ENCODE data around the gene PEX10.

Gene PEX10

GRCh38 chr1:2425892-2426291 is 13.5 kb upstream of the PEX10 start:
- DNase-seq (ENCODE audit: low read depth in 3 of 3) = no peak

- no peak for DNase-seq (ENCODE audit: low read depth in 3 of 3)
Observed at GRCh38 chr1:2422523-2422922, 10.2 kb upstream of the PEX10 start.

DNA sequence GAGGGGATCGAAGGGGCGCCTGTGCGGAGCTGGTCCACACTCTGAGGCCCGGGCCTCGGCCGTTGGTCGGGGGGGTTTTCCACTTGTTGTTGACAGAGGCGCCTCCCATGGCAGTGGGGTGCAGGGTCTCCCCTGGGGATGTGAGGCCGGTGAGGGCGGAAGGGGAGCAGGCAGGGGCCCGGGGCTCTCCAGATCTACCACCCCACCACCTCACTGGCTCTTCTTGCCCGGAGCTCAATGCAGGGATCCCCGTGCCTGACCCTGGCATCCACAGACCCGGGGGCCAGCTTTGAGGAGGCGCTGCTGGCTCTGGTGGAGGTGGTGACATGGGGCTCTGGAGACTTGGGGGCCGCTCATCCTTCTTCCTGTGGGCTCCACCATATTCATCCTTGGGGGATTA is 7.1 kb upstream of the PEX10 start:
- DNase-seq (ENCODE audit: low read depth in 3 of 3) = no peak

DNA sequence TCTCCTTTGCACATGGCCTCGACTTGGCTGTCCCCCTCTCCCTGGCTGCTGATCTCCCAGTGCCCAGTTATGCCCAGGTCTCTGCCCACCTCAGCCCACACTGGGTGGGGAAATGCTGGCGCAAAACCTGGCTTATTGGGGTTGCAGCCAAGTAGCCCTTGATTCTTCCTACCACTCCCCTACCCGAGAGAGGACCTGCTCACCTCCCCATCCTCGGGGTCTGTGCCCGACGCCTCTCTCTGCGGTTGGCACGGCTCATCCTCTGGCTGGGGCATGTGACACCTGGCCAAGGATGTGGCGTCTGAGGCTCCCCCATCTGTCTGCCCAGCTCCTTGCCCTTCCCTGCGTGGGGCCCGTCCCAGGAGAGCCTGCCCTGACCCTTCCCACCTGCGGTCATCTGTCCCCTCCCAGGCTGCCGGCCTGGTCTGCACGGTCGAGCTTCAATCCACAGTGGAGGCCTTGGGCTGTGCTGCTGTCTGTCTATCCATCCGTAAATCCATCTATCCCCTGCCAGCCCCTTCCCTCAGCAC is 6.5 kb upstream of the PEX10 start:
- no peak for DNase-seq (ENCODE audit: low read depth in 3 of 3)

DNA sequence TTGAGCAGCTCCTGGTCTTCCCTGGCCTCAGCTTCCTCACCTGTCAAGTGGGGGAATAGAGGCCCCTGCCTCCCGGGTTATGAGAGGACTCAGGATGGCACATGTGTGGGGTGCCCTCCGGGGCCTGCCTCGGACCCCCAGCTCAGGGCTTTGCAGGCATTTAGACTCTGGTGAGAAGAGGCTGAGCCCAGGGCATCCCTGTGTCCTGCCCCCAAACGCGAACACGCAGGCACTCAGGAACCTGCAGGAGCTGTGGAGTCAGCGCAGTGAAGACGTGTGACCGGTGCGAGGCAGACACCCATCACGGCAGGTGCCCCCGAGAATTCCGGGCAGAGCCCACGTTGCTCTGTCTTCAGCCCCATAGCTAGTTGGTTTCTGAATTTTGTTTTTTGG is 5.5 kb upstream of the PEX10 start:
- DNase-seq (ENCODE audit: low read depth in 3 of 3) = no peak

DNA sequence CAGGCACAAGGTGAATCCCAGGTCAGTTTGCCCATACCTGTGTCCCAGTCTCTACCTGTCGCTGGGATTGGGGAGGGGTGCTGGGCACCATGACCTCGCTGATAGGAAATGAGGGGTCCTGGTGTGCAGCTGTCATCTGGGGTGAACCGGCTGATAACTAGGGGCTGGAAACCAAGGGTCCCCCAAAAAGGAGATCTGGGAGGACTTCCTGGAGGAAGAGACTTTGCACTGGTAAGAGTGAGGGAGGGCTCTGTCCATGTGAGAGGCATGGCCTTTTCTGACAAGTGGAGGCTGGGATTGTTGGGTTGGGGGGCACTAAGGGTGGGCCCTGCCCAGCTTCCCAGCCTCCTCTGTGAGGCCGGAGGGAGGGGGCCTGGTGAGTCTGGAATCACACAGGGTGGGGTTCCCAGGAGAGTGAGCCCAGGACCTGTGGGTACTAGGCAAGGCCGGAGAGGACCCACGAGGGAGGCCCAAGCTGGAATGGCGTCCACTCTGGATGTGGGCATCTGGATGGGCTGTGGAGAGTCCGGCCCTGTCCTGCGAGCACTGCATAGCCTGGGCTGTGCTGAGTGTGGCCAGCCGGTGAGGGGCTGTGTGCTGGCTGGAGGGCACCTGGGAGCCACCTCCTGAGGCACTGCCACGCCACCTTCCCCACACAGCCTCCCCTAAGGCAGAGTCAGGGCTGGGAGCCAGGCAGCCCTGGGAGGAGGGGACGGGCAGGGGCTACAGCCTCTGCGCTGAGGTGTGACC is 4.9 kb upstream of the PEX10 start:
- no peak for DNase-seq (ENCODE audit: low read depth in 3 of 3)

DNA sequence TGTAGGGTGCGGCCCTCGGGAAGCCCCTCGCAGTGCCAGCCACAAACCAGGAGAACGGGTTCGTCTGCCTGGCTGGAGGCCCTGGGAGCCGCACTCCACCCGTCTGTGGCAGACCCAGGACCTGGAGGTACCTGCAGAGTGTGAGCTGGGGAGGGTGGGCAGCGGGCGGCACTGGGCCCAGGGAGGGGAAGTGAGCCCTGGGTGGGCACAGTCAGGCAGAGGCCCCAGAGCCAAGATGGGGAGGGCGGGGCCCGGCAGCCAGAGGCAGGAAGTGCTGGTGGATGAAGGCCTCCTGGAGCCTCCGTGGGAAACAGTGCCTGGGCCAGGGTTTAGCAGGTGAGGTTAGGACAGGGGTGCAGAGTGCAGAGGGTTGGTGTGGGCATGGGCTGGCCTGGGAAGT is 4.0 kb upstream of the PEX10 start:
- DNase-seq (ENCODE audit: low read depth in 3 of 3) = no peak

DNA sequence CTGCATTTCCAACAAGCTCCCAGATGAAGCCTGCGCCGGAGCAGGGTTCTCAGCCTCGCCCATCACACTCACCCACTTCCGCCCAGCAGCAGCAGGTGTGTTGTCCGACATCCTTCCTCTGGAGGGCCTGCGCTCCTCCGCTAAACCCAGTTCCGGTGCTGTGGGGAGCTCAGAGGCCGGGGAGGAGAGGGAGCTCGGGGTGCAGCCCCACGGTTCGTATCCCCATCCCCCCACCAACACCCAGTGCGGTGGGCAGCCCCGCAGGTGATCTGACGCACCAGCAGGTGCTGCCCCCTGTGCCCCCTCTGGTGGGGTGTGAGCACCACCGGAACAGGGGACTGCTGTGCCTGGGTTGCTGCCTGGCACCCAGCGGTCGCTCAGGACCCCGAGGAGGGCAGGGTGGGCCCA is 3.4 kb upstream of the PEX10 start:
- no peak for DNase-seq (ENCODE audit: low read depth in 3 of 3)

- no peak for DNase-seq (ENCODE audit: low read depth in 3 of 3)
Observed at GRCh38 chr1:2415337-2415736, 3.0 kb upstream of the PEX10 start.

- DNase-seq (ENCODE audit: low read depth in 3 of 3) = peak; percentile 62 to 71 (median 66)
Observed at GRCh38 chr1:2414297-2414958, 2.1 kb upstream of the PEX10 start.

DNA sequence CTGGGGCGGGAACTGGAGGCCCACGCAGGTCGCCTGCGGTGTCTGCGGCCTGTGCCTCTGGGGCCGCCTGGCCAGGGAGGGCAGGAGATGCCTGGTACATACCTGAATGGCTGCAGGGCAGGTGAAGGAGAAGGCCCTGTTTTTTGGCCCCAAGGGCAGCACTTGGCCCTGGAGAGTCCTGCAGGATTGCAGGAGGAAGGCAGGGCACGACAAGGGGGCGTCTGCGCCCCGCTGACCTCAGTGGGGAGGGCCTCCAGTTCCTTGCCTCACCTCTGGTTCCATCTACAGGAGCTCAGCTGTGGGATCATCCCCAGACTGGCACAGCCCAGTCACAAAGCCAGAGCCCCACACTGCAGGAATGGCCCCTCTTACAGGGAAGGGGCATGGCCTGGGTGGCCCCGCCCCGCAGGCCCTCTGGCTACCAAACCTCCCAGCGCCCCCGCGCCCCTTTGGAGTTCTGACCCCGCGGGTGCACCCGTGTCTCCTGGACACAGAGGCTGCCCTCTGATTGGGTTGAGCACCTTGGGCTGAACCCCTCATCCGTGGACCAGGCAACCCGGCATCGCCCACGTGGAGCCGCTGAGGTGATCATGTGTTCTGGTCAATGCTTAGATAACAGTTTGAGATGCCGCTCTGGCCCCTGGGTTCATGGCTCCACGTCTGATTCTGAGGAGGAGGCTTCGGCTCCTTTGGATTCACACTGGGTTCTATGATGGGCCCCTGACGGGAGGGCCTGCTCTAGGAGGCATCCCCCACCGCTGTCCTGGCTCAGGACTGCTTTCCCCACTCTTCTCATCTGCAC is 1.3 kb upstream of the PEX10 start:
- DNase-seq (ENCODE audit: low read depth in 3 of 3) = no peak

DNA sequence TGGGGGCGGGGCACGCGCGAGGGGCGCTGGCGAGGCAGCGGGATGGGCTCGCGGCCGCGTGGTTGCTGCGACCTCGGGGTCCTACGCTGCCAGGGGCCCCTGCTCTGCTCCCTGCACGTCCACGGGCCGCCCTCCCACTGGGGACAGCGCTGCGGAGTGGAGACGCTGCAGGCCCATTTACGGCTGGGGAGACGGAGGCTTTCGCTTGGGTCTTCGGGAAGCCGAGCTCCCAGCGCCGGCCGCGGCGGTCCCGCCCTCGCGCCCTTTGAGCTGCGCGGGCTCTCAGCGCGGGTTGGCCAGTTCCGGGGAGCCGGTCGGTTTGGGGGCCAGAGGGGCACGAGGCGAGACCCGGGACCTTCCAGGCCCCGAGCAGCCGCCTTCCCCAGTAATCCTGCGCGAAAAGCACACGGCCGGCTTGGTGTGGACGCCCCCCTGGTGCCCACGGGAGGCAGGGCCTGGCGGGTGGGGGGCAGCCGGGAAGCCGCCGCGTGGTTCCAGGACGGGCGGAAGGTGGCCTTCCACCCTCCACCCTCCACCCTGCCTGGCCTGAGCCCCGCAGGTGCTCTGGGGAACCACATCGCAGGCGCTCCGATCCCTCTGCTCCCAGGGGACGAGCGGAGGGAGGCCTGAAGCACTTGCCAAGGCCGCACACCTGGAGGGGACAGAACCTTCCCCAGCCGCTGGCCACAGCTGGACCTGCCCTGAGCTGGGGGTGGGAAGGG is 570 bp upstream of the PEX10 start:
- DNase-seq (ENCODE audit: low read depth in 3 of 3) = no peak

DNA sequence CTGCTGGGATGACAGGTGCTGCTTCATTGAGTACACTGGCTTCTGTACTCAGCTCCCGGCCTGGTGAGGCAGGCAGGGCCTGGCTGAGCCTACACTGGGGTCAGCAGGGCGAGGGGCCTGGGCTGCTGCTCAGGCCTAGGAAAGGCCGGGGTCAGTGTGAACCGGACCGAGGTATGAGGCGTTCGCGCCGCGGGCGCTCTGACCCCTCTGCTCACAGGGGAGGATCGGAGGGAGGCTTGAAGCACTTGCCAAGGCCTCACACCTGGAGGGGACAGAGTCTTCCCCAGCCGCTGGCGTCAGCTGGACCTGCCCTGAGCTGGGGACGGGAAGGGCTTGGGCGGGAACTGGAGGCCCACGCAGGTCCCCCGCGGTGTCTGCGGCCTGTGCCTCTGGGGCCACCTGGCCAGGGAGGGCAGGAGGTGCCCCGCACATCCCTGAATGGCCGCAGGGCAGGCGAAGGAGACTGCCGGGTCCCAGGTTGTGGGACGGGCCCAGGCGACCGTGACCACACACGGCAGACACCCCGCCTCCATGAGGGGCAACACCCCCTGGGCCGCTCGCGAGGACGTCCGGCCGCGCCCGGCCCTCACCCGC is 466 bp downstream of the PEX10 start:
- DNase-seq (ENCODE audit: low read depth in 3 of 3) = no peak

DNA sequence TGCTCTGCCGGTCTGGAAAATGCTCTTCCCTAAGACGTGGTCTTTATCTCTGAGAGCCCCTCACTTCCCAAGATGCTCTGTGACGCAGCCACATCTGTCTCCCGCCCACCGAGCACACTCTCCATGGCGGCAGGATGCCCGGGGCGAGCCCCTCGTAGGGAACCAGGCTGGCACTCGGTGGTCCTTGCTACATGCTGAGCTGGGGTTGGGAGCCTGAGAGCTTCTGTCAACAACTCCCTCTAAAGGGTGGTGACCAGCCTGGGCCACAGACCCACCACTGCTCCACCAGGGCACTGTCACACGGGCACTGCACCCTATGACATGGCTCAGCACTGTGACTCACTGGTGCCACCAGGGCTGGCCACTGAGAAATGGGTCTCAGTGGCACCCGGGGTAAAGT is 2.6 kb downstream of the PEX10 start:
- DNase-seq (ENCODE audit: low read depth in 3 of 3) = no peak

DNA sequence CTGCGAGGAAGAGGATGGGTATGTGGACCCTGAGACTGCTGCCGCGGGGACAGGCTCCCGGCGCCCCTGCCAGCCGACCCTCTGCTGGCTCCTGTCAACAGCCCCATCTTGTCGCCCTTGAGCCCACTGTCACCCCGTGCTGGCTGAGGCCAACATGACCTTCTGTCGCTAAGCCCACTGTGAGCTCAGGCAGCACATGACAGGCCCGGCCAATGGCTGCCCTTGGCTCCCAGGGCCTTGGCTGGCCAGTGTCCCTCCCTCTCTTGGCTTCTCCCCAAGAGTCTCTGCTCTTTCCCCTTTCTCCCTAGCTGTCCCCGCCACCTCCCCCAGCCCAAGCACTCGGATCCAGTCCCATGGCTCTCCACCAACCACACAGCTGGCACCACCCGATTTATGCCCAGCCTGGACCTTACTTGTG is 3.5 kb downstream of the PEX10 start:
- no peak for DNase-seq (ENCODE audit: low read depth in 3 of 3)

DNA sequence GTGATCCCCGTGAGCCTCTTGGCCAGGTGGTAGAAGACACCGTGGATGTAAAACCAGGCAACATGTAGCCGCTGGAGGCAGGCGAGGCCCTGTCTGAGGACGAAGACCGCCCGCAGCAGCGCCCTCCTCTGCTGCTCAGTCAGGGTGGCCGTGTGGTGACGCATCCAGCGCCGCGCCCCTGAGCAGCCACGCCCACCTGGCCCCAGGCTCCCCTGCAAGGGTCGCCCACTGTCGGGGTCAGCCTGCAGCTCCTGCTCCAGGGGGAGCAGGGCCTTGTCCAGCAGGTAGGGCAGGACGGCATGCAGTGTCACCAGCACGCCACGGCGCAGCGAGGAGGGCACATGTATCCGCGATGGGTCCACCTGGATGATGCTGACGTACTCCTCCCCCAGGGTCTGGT is 3.9 kb downstream of the PEX10 start:
- no peak for DNase-seq (ENCODE audit: low read depth in 3 of 3)

GRCh38 chr1:2407991-2408275 is 4.4 kb downstream of the PEX10 start:
- no peak for DNase-seq (ENCODE audit: low read depth in 3 of 3)

GRCh38 chr1:2407166-2407990 is 5.0 kb downstream of the PEX10 start:
- DNase-seq (ENCODE audit: low read depth in 3 of 3) = no peak

GRCh38 chr1:2406451-2407041 is 5.8 kb downstream of the PEX10 start:
- no peak for DNase-seq (ENCODE audit: low read depth in 3 of 3)

GRCh38 chr1:2405588-2406295 is 6.6 kb downstream of the PEX10 start:
- DNase-seq (ENCODE audit: low read depth in 3 of 3) = no peak

Data from stimulated activated CD4-positive, alpha-beta T cell treated with anti-CD3 and anti-CD28 coated beads, TNF-alpha, amount 100 ng/mL, for 48 hours (primary cell).